B cell (primary cell): Measurements from ENCODE around the gene RPL13A. TPM values are rescaled to one million over a fixed set of nuclear protein-coding genes. Genes with fewer than 3 reads are reported as not detected.
A peak's percentile ranks its signal among the peaks of the same experiment; 100 is the strongest.

Experiments used
- ATAC-seq: fragments of 200-7000 bp; cut with Tn5 transposase; one replicate; pipeline ENCODE4 v1.10.0; 2021; ENCODE audit warnings: low read depth, mild to moderate bottlenecking, moderate number of reproducible peaks, moderate library complexity
- CTCF ChIA-PET: fragments of 350-600 bp; sonication (Branson Sonifier 250); formaldehyde crosslinking; loops from one replicate; lab custom pipeline; 2021; ENCODE audit warnings: antibody characterized with exemption, inconsistent platforms; lab: Charles Lee
- POLR2A ChIA-PET: fragments of 350-600 bp; sonication (Branson Sonifier 250); formaldehyde crosslinking; loops from one replicate; lab custom pipeline; 2021; ENCODE audit warnings: antibody characterized with exemption; lab: Charles Lee
- DNase-seq: peaks from one replicate; pipeline ENCODE4 v3.0.0; 2013
- H2AFZ ChIP-seq: 2 replicates; pipeline ENCODE4 v1.6.1; 2012; ENCODE audit warnings: mild to moderate bottlenecking, low read depth, low read length; ENCODE audit not compliant: insufficient read depth, poor library complexity, severe bottlenecking
- H3K27ac ChIP-seq, 2 donors: 1 replicate in 1 of 2; 2 replicates in 1 of 2; pipeline ENCODE4 v1.5.1; 2012 to 2013; ENCODE audit warnings: low read length in 2 of 2, mild to moderate bottlenecking in 2 of 2, moderate library complexity in 1 of 2
- H3K27me3 ChIP-seq, 4 experiments: fragments of 200-600 bp in 1 of 4; sonication (generic) in 1 of 4; replicated peaks in 1 of 4; 1 replicate in 2 of 4; 2 replicates in 2 of 4; pipeline versions ENCODE4 v1.6.1 to v1.7.0; 2013 to 2016; ENCODE audit warnings: low read length in 3 of 4, mild to moderate bottlenecking in 2 of 4, mixed read lengths in 1 of 4, moderate library complexity in 1 of 4; ENCODE audit not compliant: insufficient read depth in 4 of 4, control insufficient read depth in 3 of 4; ENCODE audit errors: control extremely low read depth in 1 of 4
- H3K36me3 ChIP-seq, 2 experiments: replicated peaks in 1 of 2; 1 replicate in 1 of 2; 2 replicates in 1 of 2; pipeline versions ENCODE4 v1.6.1 to v1.7.1; 2013; ENCODE audit warnings: low read length in 1 of 2; ENCODE audit not compliant: insufficient read depth in 2 of 2, control insufficient read depth in 1 of 2; ENCODE audit errors: control extremely low read depth in 1 of 2, extremely low read depth in 1 of 2
- H3K4me1 ChIP-seq, 2 donors: fragments of 200-600 bp in 1 of 2; sonication (generic) in 1 of 2; 1 replicate in 1 of 2; 2 replicates in 1 of 2; pipeline versions ENCODE4 v1.5.1 to v1.6.1; 2013 to 2017; ENCODE audit warnings: low read length in 2 of 2; ENCODE audit not compliant: control insufficient read depth in 2 of 2, insufficient read depth in 2 of 2
- H3K4me2 ChIP-seq: replicated peaks from 2 replicates; pipeline ENCODE3; 2012; ENCODE audit warnings: mild to moderate bottlenecking, low read depth, low read length; ENCODE audit not compliant: poor library complexity, severe bottlenecking
- H3K4me3 ChIP-seq, 5 experiments: fragments of 200-600 bp in 1 of 5; sonication (generic) in 1 of 5; 1 replicate in 3 of 5; 2 replicates in 2 of 5; pipeline versions ENCODE4 v1.5.1 to v1.7.0; 2011 to 2016; ENCODE audit warnings: low read length in 4 of 5, mild to moderate bottlenecking in 4 of 5, low read depth in 2 of 5, control low read depth in 1 of 5, moderate library complexity in 1 of 5; ENCODE audit not compliant: insufficient read depth in 1 of 5; ENCODE audit errors: control extremely low read depth in 1 of 5, extremely low read depth in 1 of 5
- H3K79me2 ChIP-seq: fragments of 200-600 bp; sonication (generic); one replicate; pipeline ENCODE4 v1.6.0; 2016; ENCODE audit warnings: low read length; ENCODE audit not compliant: control insufficient read depth, insufficient read depth
- H3K9ac ChIP-seq: fragments of 200-600 bp; sonication (generic); 2 replicates; pipeline ENCODE4 v1.6.1; 2017; ENCODE audit warnings: mild to moderate bottlenecking, low read length, moderate library complexity
- H3K9me3 ChIP-seq, 3 donors: one replicate each; pipeline versions ENCODE4 v1.6.1 to v1.7.1; 2013; ENCODE audit warnings: low read length in 2 of 3; ENCODE audit not compliant: control insufficient read depth in 2 of 3, insufficient read depth in 1 of 3; ENCODE audit errors: control extremely low read depth in 1 of 3
- H4K20me1 ChIP-seq: 2 replicates; pipeline ENCODE4 v1.6.0; 2012; ENCODE audit warnings: mild to moderate bottlenecking, low read length; ENCODE audit not compliant: insufficient read depth, control insufficient read depth, poor library complexity, severe bottlenecking
- H3K27ac Mint-ChIP-seq: one replicate; pipeline ENCODE4 v1.8.0; 2021; ENCODE audit warnings: mixed read lengths
- H3K27me3 Mint-ChIP-seq: one replicate; pipeline ENCODE4 v1.8.0; 2021; ENCODE audit warnings: mixed read lengths
- H3K4me1 Mint-ChIP-seq: one replicate; pipeline ENCODE4 v1.8.0; 2021; ENCODE audit warnings: mixed read lengths
- H3K4me3 Mint-ChIP-seq: one replicate; pipeline ENCODE4 v1.8.0; 2021; ENCODE audit warnings: mixed read lengths
- H3K9me3 Mint-ChIP-seq: one replicate; pipeline ENCODE4 v1.8.0; 2022; ENCODE audit warnings: mixed read lengths; ENCODE audit not compliant: insufficient read depth
- CTCF ChIP-seq: fragments of 200-600 bp; IDR thresholded peaks from one replicate; pipeline ENCODE4 v1.8.0; 2022; ENCODE audit warnings: antibody characterized with exemption, mild to moderate bottlenecking
- EZH2 ChIP-seq: IDR thresholded peaks from 2 replicates; pipeline ENCODE4 v1.6.1; 2012; ENCODE audit warnings: borderline replicate concordance, low read depth, mild to moderate bottlenecking, moderate library complexity, low read length; ENCODE audit not compliant: insufficient read depth, poor library complexity, severe bottlenecking
- WGBS: methylation state at CpG from one replicate; pipeline ENCODE4 v1.1.5; 2013; ENCODE audit warnings: missing lambda C conversion rate; ENCODE audit not compliant: insufficient coverage; 5-methylcytosine and 5-hydroxymethylcytosine counted together
- intact Hi-C: fragments of 100-400 bp; cut with micrococcal nuclease; formaldehyde crosslinking; loops from one replicate; pipeline ENCODE4 v1.10.0; 2022
- polyA plus RNA-seq: library from polyadenylated mRNA; depleted of rRNA; stranded (reverse); fragments of >200 nt; gene quantifications from 2 replicates; pipeline ENCODE4 v1.2.3, GENCODE V29; 2012
- total RNA-seq, 2 donors: library from RNA; stranded (reverse); fragments of 120-200 nt in 1 of 2; gene quantifications; 1 replicate in 1 of 2; 2 replicates in 1 of 2; pipeline versions ENCODE4 v1.2.3 to v1.2.4, GENCODE V29; 2013 to 2022

RPL13A gene
- total and polyA plus RNA-seq, 2 donors (not counting 1 experiment from before 2014, with no cell fraction given): 5,457 to 6,298 TPM

- peaks cover 76% of the 10 kb centered on the region for H3K79me2 ChIP-seq
- Mint-ChIP-seq H3K27me3 (no peaks in the 10 kb centered on the region), H3K27ac (peak overlapping the region; percentile 100), H3K4me1 (peaks cover 43% of the 10 kb centered on the region), H3K4me3 (peak overlapping the region; percentile 99), H3K9me3 (no peaks in the 10 kb centered on the region)
- WGBS: 67% methylated on average over 4 of the region's 10 CpGs
- ChIA-PET CTCF (interaction anchor here (0.6 to 5.0 kb wide), 10 partner anchors 9 to 1187 kb away, joined by 3 to 44 read pairs (median 4); partner anchors contain the start of genes FLT3LG, NOSIP and PRMT1), POLR2A (interaction anchor here (0.6 to 4.0 kb wide), 11 partner anchors 10 to 223 kb away, joined by 3 to 57 read pairs (median 5); partner anchors contain the start of genes CD37, PRMT1 and RPS11)
- H4K20me1 ChIP-seq: peaks cover 17% of the 10 kb centered on the region
- peaks cover 0 to 3% (median 0%) of the 10 kb centered on the region in 3 donors for H3K9me3 ChIP-seq
- H3K4me2 ChIP-seq: peak overlapping the region; percentile 97
- H3K4me3 ChIP-seq: peak overlapping the region; percentile 74 to 100 (median 89)
- intact Hi-C loops: loop anchor here (1.0 kb wide), 3 partner anchors 16 to 223 kb away; partner anchors contain the start of gene SCAF1
- peaks cover 23 to 43% of the 10 kb centered on the region in 2 donors for H3K4me1 ChIP-seq
- ATAC-seq (no peak), DNase-seq (no peak)
- peak overlapping the region; percentile 99 for H3K27ac ChIP-seq
- no peaks in the 10 kb centered on the region for H3K27me3 ChIP-seq
- H3K36me3 ChIP-seq: peaks cover 0 to 29% of the 10 kb centered on the region in 2 experiments
- H2AFZ ChIP-seq: peak overlapping the region; percentile 68
- no peak for TF ChIP-seq CTCF
- TF ChIP-seq EZH2: no peak
- peak overlapping the region; percentile 98 for H3K9ac ChIP-seq
Observed at GRCh38 chr19:49453757-49454240, 33.6 kb upstream of the RPL13A start.

GRCh38 chr19:49455773-49456172 is 31.6 kb upstream of the RPL13A start:
- WGBS: 100% methylated on average over 2 of the region's 5 CpGs
- ATAC-seq (no peak), DNase-seq (no peak)
- Mint-ChIP-seq H3K27me3 (no peaks in the 10 kb centered on the region), H3K9me3 (no peaks in the 10 kb centered on the region), H3K4me3 (peak overlapping the region; percentile 32), H3K27ac (peak overlapping the region; percentile 37), H3K4me1 (peaks cover 32% of the 10 kb centered on the region)
- Histone ChIP-seq H2AFZ (no peak overlapping the region), H3K4me2 (no peak overlapping the region), H3K27me3 (no peaks in the 10 kb centered on the region), H3K36me3 (peaks cover 0 to 40% of the 10 kb centered on the region in 2 experiments), H3K9ac (no peak overlapping the region), H3K4me3 (no peak overlapping the region), H3K4me1 (peaks cover 16 to 35% of the 10 kb centered on the region in 2 donors), H3K79me2 (peaks cover 77% of the 10 kb centered on the region), H3K27ac (no peak overlapping the region), H3K9me3 (peaks cover 0 to 3% (median 0%) of the 10 kb centered on the region in 3 donors), H4K20me1 (peaks cover 33% of the 10 kb centered on the region)
- TF ChIP-seq EZH2 (no peak), CTCF (no peak)
- intact Hi-C loops: no loop called here
- POLR2A ChIA-PET: no interaction called here
- CTCF ChIA-PET: interaction anchor here (1.2 kb wide), 1 partner anchor 15 kb away, joined by 8 read pairs; no protein-coding TSS in a partner anchor
